SK-N-SH treated with all-trans-retinoic acid at 6 μM for 48 hours (cell line): ENCODE results near the gene GDF11.

Source experiments
- ARNTL ChIP-seq: fragments of 450-650 bp; formaldehyde crosslinking; IDR thresholded peaks from 2 replicates; pipeline ENCODE4 v1.5.0; 2020; ENCODE audit warnings: low read depth, mild to moderate bottlenecking, moderate library complexity, borderline replicate concordance
- CREB5 ChIP-seq: fragments of 250-450 bp; sonication (Bioruptor Pico); IDR thresholded peaks from 2 replicates; pipeline ENCODE4 v1.5.1; 2020; ENCODE audit warnings: low read depth, mild to moderate bottlenecking, moderate library complexity
- ISL1 ChIP-seq: fragments of 250-450 bp; sonication (Bioruptor Pico); IDR thresholded peaks from 2 replicates; pipeline ENCODE4 v2.1.2; 2022; ENCODE audit warnings: mild to moderate bottlenecking, moderate library complexity
- PATZ1 ChIP-seq: fragments of 250-450 bp; sonication (Bioruptor Pico); IDR thresholded peaks from 2 replicates; pipeline ENCODE4 v1.8.0; 2020; ENCODE audit warnings: mild to moderate bottlenecking, moderate library complexity, borderline replicate concordance
- SNAI2 ChIP-seq: fragments of 250-450 bp; sonication (Bioruptor Pico); IDR thresholded peaks from 2 replicates; pipeline ENCODE4 v1.5.0; 2020; ENCODE audit warnings: mild to moderate bottlenecking, moderate library complexity
- TCF4 ChIP-seq: fragments of 250-450 bp; sonication (Bioruptor Pico); IDR thresholded peaks from 2 replicates; pipeline ENCODE4 v1.8.0; 2021; ENCODE audit warnings: mild to moderate bottlenecking, moderate library complexity, borderline replicate concordance
- ZFP30 ChIP-seq: fragments of 450-650 bp; formaldehyde crosslinking; IDR thresholded peaks from 2 replicates; pipeline ENCODE4 v1.5.0; 2022; ENCODE audit warnings: mild to moderate bottlenecking, moderate library complexity
- ZNF70 ChIP-seq: fragments of 450-650 bp; formaldehyde crosslinking; IDR thresholded peaks from 2 replicates; pipeline ENCODE4 v1.5.0; 2020; ENCODE audit warnings: mild to moderate bottlenecking, moderate library complexity
- ZNF8 ChIP-seq: fragments of 450-650 bp; formaldehyde crosslinking; IDR thresholded peaks from 2 replicates; pipeline ENCODE4 v1.5.0; 2020; ENCODE audit warnings: mild to moderate bottlenecking, moderate library complexity

- TF ChIP-seq PATZ1 (CRISPR knock-in tag) (no peak), ISL1 (CRISPR knock-in tag) (no peak), ARNTL (CRISPR knock-in tag) (no peak), SNAI2 (CRISPR knock-in tag) (no peak), ZNF70 (CRISPR knock-in tag) (no peak), TCF4 (CRISPR knock-in tag) (no peak), ZNF8 (CRISPR knock-in tag) (no peak), CREB5 (CRISPR knock-in tag) (no peak), ZFP30 (CRISPR knock-in tag) (no peak)
Observed at GRCh38 chr12:55797550-55797949, 54.6 kb downstream of the GDF11 start.
